H9 (cell line): Measurements from ENCODE around the gene SLK. TPM values are rescaled to one million over a fixed set of nuclear protein-coding genes. Genes with fewer than 3 reads are reported as not detected.
A peak's percentile ranks its signal among the peaks of the same experiment; 100 is the strongest.

Source experiments
- DNase-seq: peaks from one replicate; pipeline ENCODE4 v3.0.0-alpha.2; 2017
- H2AFZ ChIP-seq: one replicate; pipeline ENCODE4 v1.6.1; 2013; ENCODE audit warnings: mild to moderate bottlenecking, low read length, control low read depth, moderate library complexity
- H2AK5ac ChIP-seq: 2 replicates; pipeline ENCODE4 v1.6.1; 2013; ENCODE audit warnings: low read length, control low read depth, mixed read lengths; ENCODE audit not compliant: insufficient read length
- H2BK120ac ChIP-seq: one replicate; pipeline ENCODE4 v1.6.1; 2013; ENCODE audit warnings: low read depth, mild to moderate bottlenecking, low read length, control low read depth, inconsistent platforms; ENCODE audit not compliant: poor library complexity, severe bottlenecking
- H2BK12ac ChIP-seq: 2 replicates; pipeline ENCODE4 v1.6.1; 2013; ENCODE audit warnings: low read length, control low read depth, mixed read lengths, low read depth; ENCODE audit not compliant: insufficient read length
- H2BK15ac ChIP-seq: 2 replicates; pipeline ENCODE4 v1.6.1; 2013; ENCODE audit warnings: low read depth, low read length, control low read depth
- H2BK20ac ChIP-seq: one replicate; pipeline ENCODE4 v1.6.1; 2013; ENCODE audit warnings: low read depth, mild to moderate bottlenecking, low read length, control low read depth, inconsistent platforms; ENCODE audit not compliant: poor library complexity, severe bottlenecking
- H2BK5ac ChIP-seq: 2 replicates; pipeline ENCODE4 v1.6.1; 2013; ENCODE audit warnings: low read length, control low read depth, mixed read lengths; ENCODE audit not compliant: insufficient read length
- H3K14ac ChIP-seq: 2 replicates; pipeline ENCODE4 v1.6.1; 2013; ENCODE audit warnings: low read length, control low read depth; ENCODE audit not compliant: insufficient read depth
- H3K18ac ChIP-seq: 2 replicates; pipeline ENCODE4 v1.6.1; 2013; ENCODE audit warnings: low read depth, mild to moderate bottlenecking, mixed read lengths, low read length, control low read depth; ENCODE audit not compliant: insufficient read length
- H3K23ac ChIP-seq: 2 replicates; pipeline ENCODE4 v1.6.1; 2013; ENCODE audit warnings: low read length, control low read depth, mixed read lengths, low read depth; ENCODE audit not compliant: insufficient read length
- H3K23me2 ChIP-seq: 2 replicates; pipeline ENCODE4 v1.6.1; 2013; ENCODE audit warnings: low read depth, mild to moderate bottlenecking, mixed read lengths, low read length, control low read depth; ENCODE audit not compliant: insufficient read length, poor library complexity, severe bottlenecking
- H3K27ac ChIP-seq: 2 replicates; pipeline ENCODE4 v1.5.1; 2013; ENCODE audit warnings: low read length, control low read depth, mixed read lengths, low read depth; ENCODE audit not compliant: insufficient read length
- H3K27me3 ChIP-seq: 2 replicates; pipeline ENCODE4 v1.6.1; 2013; ENCODE audit warnings: low read length, control low read depth, inconsistent platforms; ENCODE audit not compliant: insufficient read depth
- H3K4ac ChIP-seq: 2 replicates; pipeline ENCODE4 v1.6.1; 2013; ENCODE audit warnings: low read depth, mild to moderate bottlenecking, control low read depth, inconsistent platforms, low read length, moderate library complexity
- H3K4me1 ChIP-seq: 2 replicates; pipeline ENCODE4 v1.6.1; 2013; ENCODE audit warnings: low read length, control low read depth, inconsistent platforms; ENCODE audit not compliant: insufficient read depth
- H3K4me2 ChIP-seq: 2 replicates; pipeline ENCODE4 v1.6.1; 2013; ENCODE audit warnings: low read length, control low read depth, mixed read lengths; ENCODE audit not compliant: insufficient read length, insufficient read depth
- H3K56ac ChIP-seq: 2 replicates; pipeline ENCODE4 v1.6.1; 2013; ENCODE audit warnings: low read depth, mild to moderate bottlenecking, mixed read lengths, low read length, control low read depth; ENCODE audit not compliant: insufficient read length
- H3K79me1 ChIP-seq: 2 replicates; pipeline ENCODE4 v1.6.1; 2013; ENCODE audit warnings: low read depth, mild to moderate bottlenecking, moderate library complexity, low read length, control low read depth, inconsistent platforms; ENCODE audit not compliant: insufficient read depth, poor library complexity, severe bottlenecking
- H3K79me2 ChIP-seq: 2 replicates; pipeline ENCODE4 v1.6.1; 2013; ENCODE audit warnings: low read length, control low read depth, inconsistent platforms; ENCODE audit not compliant: insufficient read depth
- H3K9ac ChIP-seq: 2 replicates; pipeline ENCODE4 v1.6.1; 2013; ENCODE audit warnings: low read length, control low read depth, mixed read lengths; ENCODE audit not compliant: insufficient read length; ENCODE audit errors: extremely low read depth
- H3K9me3 ChIP-seq: one replicate; pipeline ENCODE4 v1.6.1; 2013; ENCODE audit warnings: low read depth, low read length, inconsistent platforms; ENCODE audit not compliant: control insufficient read depth
- H3T11ph ChIP-seq: one replicate; pipeline ENCODE4 v1.6.1; 2013; ENCODE audit warnings: mild to moderate bottlenecking, low read length, control low read depth, inconsistent platforms
- H4K20me1 ChIP-seq: one replicate; pipeline ENCODE4 v1.6.1; 2013; ENCODE audit not compliant: control insufficient read depth, insufficient read length, insufficient read depth
- H4K5ac ChIP-seq: 2 replicates; pipeline ENCODE4 v1.6.1; 2013; ENCODE audit warnings: low read depth, mild to moderate bottlenecking, mixed read lengths, low read length, control low read depth; ENCODE audit not compliant: insufficient read length
- H4K8ac ChIP-seq: replicated peaks from 2 replicates; pipeline ENCODE4 v1.6.1; 2013; ENCODE audit warnings: low read length, control low read depth, mixed read lengths, low read depth; ENCODE audit not compliant: insufficient read length
- H4K91ac ChIP-seq: 2 replicates; pipeline ENCODE4 v1.6.1; 2013; ENCODE audit warnings: low read depth, mild to moderate bottlenecking, moderate library complexity, mixed read lengths, low read length, control low read depth; ENCODE audit not compliant: insufficient read length
- H3K27ac Mint-ChIP-seq, 3 experiments: 2 replicates in 2 of 3; 3 replicates in 1 of 3; pipeline ENCODE4 v1.8.0; 2020 to 2021; ENCODE audit warnings: mixed read lengths in 3 of 3, mild to moderate bottlenecking in 1 of 3, moderate library complexity in 1 of 3
- H3K27me3 Mint-ChIP-seq: 2 replicates; pipeline ENCODE4 v1.8.0; 2021; ENCODE audit warnings: low read depth, mild to moderate bottlenecking, moderate library complexity, mixed read lengths
- H3K36me3 Mint-ChIP-seq, 3 experiments: 2 replicates in 2 of 3; 3 replicates in 1 of 3; pipeline ENCODE4 v1.8.0; 2020 to 2021; ENCODE audit warnings: low read depth in 3 of 3, mixed read lengths in 3 of 3; ENCODE audit not compliant: insufficient read depth in 1 of 3
- H3K4me1 Mint-ChIP-seq, 2 experiments: 2 replicates each; pipeline ENCODE4 v1.8.0; 2020; ENCODE audit warnings: mixed read lengths in 2 of 2
- H3K4me3 Mint-ChIP-seq, 2 experiments: 2 replicates in 1 of 2; 3 replicates in 1 of 2; pipeline ENCODE4 v1.8.0; 2020 to 2021; ENCODE audit warnings: mild to moderate bottlenecking in 2 of 2, mixed read lengths in 2 of 2, moderate library complexity in 1 of 2
- H3K9me3 Mint-ChIP-seq, 2 experiments: 2 replicates in 1 of 2; 3 replicates in 1 of 2; pipeline ENCODE4 v1.8.0; 2020; ENCODE audit warnings: mild to moderate bottlenecking in 2 of 2, mixed read lengths in 2 of 2, moderate library complexity in 1 of 2
- WGBS: extraction: QIAGEN DNeasy Blood & Tissue Kit; methylation state at CpG from one replicate; pipeline ENCODE4 v1.1.7; 2013; ENCODE audit warnings: missing lambda C conversion rate, low lambda C conversion rate, mixed read lengths; ENCODE audit not compliant: insufficient read length; ENCODE audit errors: extremely low coverage; 5-methylcytosine and 5-hydroxymethylcytosine counted together
- total RNA-seq: library from RNA; stranded (reverse); gene quantifications from 2 replicates; pipeline ENCODE4 v1.2.1, GENCODE V29; 2021
- TF ChIP-seq, protein P1 (sequence below): fragments of 200-600 bp; sonication (generic); conservative IDR thresholded peaks from 3 replicates; pipeline ENCODE4 v1.8.0; 2021; ENCODE audit warnings: antibody characterized with exemption, mild to moderate bottlenecking

Gene SLK
- total RNA-seq, 1 experiment from 2014 or later: 21.0 TPM

DNA sequence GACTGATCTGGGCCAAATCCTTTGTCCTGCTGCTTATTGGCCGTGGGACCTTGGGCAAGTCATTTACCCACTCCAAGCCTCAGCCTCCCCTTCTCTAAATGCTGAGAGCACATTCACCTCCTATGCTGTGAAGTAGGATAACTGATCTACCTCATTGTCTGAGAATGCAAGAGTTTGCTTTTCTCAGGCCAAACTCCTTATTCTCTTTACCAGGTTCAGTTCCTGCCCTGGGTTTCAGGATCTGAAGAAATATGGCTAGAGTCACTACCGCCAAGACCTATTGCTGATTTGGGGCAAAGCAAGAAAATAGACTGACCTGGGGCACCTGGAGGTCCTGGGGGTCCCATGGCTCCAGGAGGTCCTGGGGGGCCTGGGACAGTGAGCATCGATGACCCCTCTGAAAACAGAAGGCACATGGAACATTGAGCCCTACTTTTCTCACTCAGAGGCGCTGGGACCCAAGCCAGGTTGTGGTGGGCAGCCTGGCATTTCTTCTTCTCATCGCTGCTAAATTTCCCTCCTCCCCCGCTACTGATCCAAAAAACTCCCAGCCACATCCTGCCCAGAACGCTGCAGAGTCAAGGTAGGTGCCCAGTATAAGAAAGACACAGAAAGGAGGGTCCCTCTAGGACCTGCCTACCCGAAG, 76.4 kb downstream of the SLK start:
- Histone ChIP-seq H3K56ac (no peak overlapping the region), H3K4ac (no peak overlapping the region), H3K9ac (no peak overlapping the region), H2BK120ac (no peak overlapping the region), H3K23me2 (no peaks in the 10 kb centered on the region), H3T11ph (no peak overlapping the region), H3K23ac (no peak overlapping the region), H2BK15ac (no peak overlapping the region), H4K8ac (no peak overlapping the region), H3K4me2 (no peak overlapping the region), H3K4me1 (no peaks in the 10 kb centered on the region; the same call in 1 of the 2 replicates), H4K20me1 (no peaks in the 10 kb centered on the region), H3K79me2 (no peaks in the 10 kb centered on the region), H2BK5ac (no peak overlapping the region), H4K91ac (no peak overlapping the region), H3K27me3 (no peaks in the 10 kb centered on the region), H2AK5ac (no peak overlapping the region), H4K5ac (no peak overlapping the region), H3K14ac (no peak overlapping the region), H2BK12ac (no peak overlapping the region), H3K18ac (no peak overlapping the region), H3K9me3 (no peaks in the 10 kb centered on the region), H2BK20ac (no peak overlapping the region), H2AFZ (no peak overlapping the region), H3K79me1 (no peaks in the 10 kb centered on the region), H3K27ac (no peak overlapping the region)
- H3K27me3 Mint-ChIP-seq: no peaks in the 10 kb centered on the region
- DNase-seq: peak; percentile 18
- no CpG with 5 or more reads among the region's 8 CpGs for WGBS
- no peak overlapping the region for H3K27ac Mint-ChIP-seq
- no peak overlapping the region for H3K4me3 Mint-ChIP-seq
- no peaks in the 10 kb centered on the region for H3K36me3 Mint-ChIP-seq
- TF ChIP-seq, protein P1, sequence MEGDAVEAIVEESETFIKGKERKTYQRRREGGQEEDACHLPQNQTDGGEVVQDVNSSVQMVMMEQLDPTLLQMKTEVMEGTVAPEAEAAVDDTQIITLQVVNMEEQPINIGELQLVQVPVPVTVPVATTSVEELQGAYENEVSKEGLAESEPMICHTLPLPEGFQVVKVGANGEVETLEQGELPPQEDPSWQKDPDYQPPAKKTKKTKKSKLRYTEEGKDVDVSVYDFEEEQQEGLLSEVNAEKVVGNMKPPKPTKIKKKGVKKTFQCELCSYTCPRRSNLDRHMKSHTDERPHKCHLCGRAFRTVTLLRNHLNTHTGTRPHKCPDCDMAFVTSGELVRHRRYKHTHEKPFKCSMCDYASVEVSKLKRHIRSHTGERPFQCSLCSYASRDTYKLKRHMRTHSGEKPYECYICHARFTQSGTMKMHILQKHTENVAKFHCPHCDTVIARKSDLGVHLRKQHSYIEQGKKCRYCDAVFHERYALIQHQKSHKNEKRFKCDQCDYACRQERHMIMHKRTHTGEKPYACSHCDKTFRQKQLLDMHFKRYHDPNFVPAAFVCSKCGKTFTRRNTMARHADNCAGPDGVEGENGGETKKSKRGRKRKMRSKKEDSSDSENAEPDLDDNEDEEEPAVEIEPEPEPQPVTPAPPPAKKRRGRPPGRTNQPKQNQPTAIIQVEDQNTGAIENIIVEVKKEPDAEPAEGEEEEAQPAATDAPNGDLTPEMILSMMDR: no peak
- H3K9me3 Mint-ChIP-seq: no peaks in the 10 kb centered on the region
- H3K4me1 Mint-ChIP-seq: peaks cover 11 to 13% of the 10 kb centered on the region in 2 experiments
